T-helper 1 cell treated with Interleukin-12 subunit alpha and Interleukin-12 subunit beta and Interleukin-4 antibody, amounts not matched to agents 30 μg/mL and 1 μg/mL, for 36 hours (primary cell): ENCODE results near the gene ETDC.
"Not testable (repeated sequence)": the region's sequence is repeated elsewhere in the genome, so short reads cannot be mapped to it uniquely, and the experiment has no call there.

Experiments used
- H3K27ac Mint-ChIP-seq: one replicate; pipeline ENCODE4 v1.8.0; 2021; ENCODE audit warnings: mild to moderate bottlenecking, mixed read lengths
- H3K27me3 Mint-ChIP-seq: one replicate; pipeline ENCODE4 v1.8.0; 2021; ENCODE audit warnings: low read depth, mixed read lengths
- H3K36me3 Mint-ChIP-seq: one replicate; pipeline ENCODE4 v1.8.0; 2021; ENCODE audit warnings: low read depth, mixed read lengths
- H3K4me1 Mint-ChIP-seq: one replicate; pipeline ENCODE4 v1.8.0; 2021; ENCODE audit warnings: low read depth, mixed read lengths
- H3K4me3 Mint-ChIP-seq: one replicate; pipeline ENCODE4 v1.8.0; 2021; ENCODE audit warnings: mild to moderate bottlenecking, moderate library complexity, mixed read lengths
- H3K9me3 Mint-ChIP-seq: one replicate; pipeline ENCODE4 v1.8.0; 2021; ENCODE audit warnings: mixed read lengths

ETDC gene

DNA sequence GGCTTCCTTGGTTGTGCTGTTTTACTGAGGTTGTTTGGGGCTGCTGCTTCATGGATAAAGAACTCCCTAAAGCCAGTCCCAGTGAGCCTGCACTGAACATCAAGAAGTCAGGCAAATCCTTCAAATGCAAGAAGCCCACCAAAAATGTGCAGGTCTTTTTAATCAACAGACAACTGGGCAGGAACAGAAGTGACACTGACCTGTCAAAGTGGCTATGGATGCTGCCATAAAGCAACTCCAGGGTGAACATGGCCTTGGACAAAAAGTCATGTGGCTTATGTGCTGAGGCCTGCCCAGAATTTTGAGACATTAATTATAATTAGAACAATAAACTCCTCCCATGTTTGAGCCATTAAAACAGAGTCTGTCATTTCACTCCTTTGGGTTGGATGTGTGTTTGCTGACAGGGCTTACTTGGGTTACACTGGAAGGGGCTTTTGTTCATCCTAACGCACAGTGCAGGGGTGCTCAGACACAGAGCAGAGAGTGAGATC, at the start of gene ETDC:
Gene ETDC, plus strand, starts transcription at position 51 of the 494 bp plus-strand sequence. Its CDS starts 0 bp downstream, at position 51.
- Mint-ChIP-seq H3K36me3 (peaks cover 14% of the 10 kb centered on the region), H3K4me1 (peaks cover 2% of the 10 kb centered on the region), H3K27ac (no peak within 1 kb of the TSS), H3K27me3 (no peaks in the 10 kb centered on the region), H3K9me3 (peaks cover 27% of the 10 kb centered on the region), H3K4me3 (no peak within 1 kb of the TSS)

DNA sequence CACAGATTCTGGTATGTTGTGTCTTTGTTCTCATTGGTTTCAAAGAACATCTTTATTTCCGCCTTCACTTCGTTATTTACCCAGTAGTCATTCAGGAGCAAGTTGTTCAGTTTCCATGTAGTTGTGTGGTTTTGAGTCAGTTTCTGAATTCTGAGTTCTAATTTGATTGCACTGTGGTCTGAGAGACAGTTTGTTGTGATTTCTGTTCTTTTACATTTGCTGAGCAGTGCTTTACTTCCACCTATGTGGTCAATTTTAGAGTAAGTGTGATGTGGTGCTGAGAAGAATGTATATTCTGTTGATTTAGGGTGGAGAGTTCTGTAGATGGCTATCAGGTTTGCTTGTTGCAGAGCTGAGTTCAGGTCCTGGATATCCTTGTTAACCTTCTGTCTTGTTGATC, 48.3 kb upstream of the ETDC start:
- peak overlapping the region; percentile 32 for H3K27ac Mint-ChIP-seq
- not testable (repeated sequence) for H3K27me3 Mint-ChIP-seq, H3K9me3 Mint-ChIP-seq, H3K4me1 Mint-ChIP-seq, H3K36me3 Mint-ChIP-seq, H3K4me3 Mint-ChIP-seq

DNA sequence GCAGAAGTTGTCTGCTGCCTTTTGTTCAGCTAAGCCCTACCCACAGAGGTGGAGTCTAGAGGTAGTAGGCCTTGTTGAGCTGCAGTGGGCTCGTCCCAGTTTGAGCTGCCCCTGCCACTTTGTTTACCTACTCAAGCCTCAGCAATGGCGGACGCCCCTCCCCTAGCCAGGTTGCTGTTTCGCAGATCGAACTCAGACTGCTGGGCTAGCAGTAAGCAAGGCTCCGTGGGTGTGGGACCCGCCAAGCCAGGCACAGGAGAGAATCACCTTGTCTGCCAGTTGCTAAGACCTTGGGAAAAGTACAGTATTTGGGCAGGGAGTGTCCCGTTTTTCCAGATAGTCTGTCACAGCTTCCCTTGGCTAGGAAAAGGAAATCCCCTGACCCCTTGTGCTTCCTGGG, 45.9 kb upstream of the ETDC start:
- H3K36me3 Mint-ChIP-seq, H3K4me3 Mint-ChIP-seq, H3K4me1 Mint-ChIP-seq, H3K27ac Mint-ChIP-seq, H3K27me3 Mint-ChIP-seq: not testable (repeated sequence)
- H3K9me3 Mint-ChIP-seq: peaks cover 26% of the 10 kb centered on the region

DNA sequence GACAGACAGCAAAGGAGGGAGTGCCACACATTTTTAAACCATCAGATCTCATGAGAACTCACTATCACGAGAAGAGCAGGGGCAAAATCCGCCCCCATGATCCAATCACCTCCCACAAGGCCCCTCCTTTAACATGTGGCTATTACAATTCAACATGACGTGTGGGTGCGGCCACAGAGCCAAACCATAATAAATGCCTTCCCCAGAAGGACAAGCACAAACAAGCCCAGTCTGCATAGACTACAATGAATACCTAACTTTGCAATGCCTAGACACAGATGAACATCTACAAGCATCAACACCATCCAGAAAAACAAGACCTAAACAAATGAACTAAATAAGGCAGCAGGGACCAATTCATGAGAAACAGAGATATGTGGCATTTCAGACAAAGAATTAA, 45.1 kb upstream of the ETDC start:
- Mint-ChIP-seq H3K4me1 (peaks cover 5% of the 10 kb centered on the region), H3K27ac (no peak overlapping the region), H3K9me3 (peaks cover 33% of the 10 kb centered on the region), H3K36me3 (peaks cover 3% of the 10 kb centered on the region), H3K4me3 (no peak overlapping the region), H3K27me3 (peaks cover 5% of the 10 kb centered on the region)

DNA sequence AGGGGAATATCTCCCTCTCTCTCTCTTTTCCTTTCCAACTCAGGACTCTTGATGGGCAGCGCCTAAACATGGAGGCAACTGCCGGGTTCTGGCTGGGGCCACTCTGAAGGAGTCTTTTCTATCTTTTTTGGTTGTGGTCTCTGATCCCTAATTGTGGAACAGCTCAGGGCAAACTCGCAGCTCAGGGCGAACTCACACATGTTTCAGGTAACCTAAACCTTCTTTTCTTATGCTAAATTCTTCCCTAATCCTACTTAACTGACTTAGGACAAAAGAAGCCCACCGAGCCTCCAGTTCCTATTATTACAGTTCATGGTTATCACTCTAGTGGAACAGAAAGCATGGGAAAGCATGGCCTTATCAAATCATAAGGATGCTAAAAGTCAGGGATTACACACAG, 36.1 kb upstream of the ETDC start:
- Mint-ChIP-seq H3K9me3 (peaks cover 24% of the 10 kb centered on the region), H3K36me3 (no peaks in the 10 kb centered on the region), H3K4me3 (no peak overlapping the region), H3K27ac (no peak overlapping the region), H3K27me3 (no peaks in the 10 kb centered on the region), H3K4me1 (no peaks in the 10 kb centered on the region)

DNA sequence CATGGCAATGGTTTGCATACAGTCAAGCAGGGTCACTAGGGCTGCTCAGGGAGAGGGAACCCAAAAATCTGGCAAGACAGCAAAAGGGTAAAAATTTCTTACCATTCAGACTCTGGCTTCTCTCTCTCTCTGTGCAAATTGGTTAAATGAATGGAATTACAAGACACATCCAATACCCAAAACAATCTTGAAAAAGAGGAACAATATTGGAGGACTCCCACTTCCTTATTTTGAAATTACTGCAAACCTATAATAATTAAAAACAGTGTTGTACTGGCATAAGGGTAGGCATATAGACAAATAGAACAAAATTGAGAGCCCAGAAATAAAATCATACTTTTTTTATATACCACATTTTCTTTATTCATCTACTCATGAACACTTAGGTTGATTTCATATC, 33.3 kb upstream of the ETDC start:
- Mint-ChIP-seq H3K4me1 (no peaks in the 10 kb centered on the region), H3K9me3 (peaks cover 32% of the 10 kb centered on the region), H3K27ac (no peak overlapping the region), H3K4me3 (no peak overlapping the region), H3K36me3 (no peaks in the 10 kb centered on the region), H3K27me3 (no peaks in the 10 kb centered on the region)

DNA sequence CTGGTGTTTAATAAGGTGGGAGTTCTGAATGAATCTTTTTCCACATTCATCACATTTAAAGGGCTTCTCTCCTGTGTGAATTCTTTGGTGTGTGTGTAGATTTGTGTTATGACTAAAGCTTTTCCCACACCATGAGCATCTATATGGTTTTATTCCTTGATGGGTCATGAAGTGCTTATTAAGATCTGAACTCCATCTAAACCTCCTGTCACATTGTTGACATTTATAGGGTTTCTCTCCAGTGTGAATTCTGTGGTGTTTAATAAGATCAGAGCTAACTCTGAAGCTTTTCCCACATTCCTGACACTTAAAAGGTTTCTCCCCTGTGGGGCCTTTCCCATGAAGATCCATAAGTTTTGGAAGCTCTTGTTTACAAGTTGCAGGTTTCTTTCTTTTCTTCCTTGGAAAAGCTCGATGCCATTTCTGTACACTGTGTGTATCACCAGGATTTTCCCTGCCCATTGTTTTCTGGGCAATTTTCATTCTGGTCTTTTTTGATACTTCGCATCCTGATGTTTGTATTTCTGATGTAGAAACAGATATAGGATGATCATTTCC, 21.9 kb upstream of the ETDC start:
- no peak overlapping the region for H3K27ac Mint-ChIP-seq
- no peaks in the 10 kb centered on the region for H3K4me1 Mint-ChIP-seq
- H3K4me3 Mint-ChIP-seq: no peak overlapping the region
- peaks cover 50% of the 10 kb centered on the region for H3K9me3 Mint-ChIP-seq
- peaks cover 37% of the 10 kb centered on the region for H3K36me3 Mint-ChIP-seq
- H3K27me3 Mint-ChIP-seq: no peaks in the 10 kb centered on the region

DNA sequence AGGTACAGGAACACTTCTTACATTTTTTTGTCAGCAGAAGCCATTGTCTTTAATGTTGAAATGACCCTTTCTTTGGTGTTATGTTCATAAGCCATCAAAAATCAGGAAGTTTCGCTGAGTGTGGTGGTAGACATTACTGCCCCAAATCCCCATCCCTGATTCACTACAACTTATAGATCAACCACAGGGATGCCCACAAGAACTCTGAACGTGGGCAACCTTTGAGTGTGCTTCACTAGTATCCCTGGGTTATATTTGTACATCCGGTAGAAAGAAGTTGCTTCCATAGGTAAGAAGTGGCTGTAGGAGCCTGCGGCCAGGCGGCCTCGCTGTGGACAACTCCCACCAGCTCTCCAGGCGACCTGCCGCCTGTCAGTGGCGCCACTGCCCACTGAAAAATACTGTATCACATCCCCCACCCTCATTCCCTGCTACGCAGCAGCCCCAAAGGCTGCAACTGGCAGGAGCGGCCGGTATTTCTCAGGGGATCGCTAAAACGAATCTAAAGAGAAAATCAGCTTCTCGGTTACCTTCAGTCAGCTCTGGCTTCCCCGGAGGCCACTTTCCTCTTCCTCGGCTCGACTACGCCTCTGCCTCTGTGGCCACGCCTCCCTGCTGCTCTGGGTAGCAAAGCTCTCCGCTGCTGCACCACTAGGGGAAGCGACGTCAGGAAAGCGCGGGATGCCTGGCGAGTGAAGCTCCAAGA, 13.9 kb upstream of the ETDC start:
- peaks cover 6% of the 10 kb centered on the region for H3K4me1 Mint-ChIP-seq
- peaks cover 25% of the 10 kb centered on the region for H3K36me3 Mint-ChIP-seq
- H3K9me3 Mint-ChIP-seq: peaks cover 18% of the 10 kb centered on the region
- peak overlapping the region; percentile 81 for H3K27ac Mint-ChIP-seq
- H3K27me3 Mint-ChIP-seq: no peaks in the 10 kb centered on the region
- peak overlapping the region; percentile 86 for H3K4me3 Mint-ChIP-seq

DNA sequence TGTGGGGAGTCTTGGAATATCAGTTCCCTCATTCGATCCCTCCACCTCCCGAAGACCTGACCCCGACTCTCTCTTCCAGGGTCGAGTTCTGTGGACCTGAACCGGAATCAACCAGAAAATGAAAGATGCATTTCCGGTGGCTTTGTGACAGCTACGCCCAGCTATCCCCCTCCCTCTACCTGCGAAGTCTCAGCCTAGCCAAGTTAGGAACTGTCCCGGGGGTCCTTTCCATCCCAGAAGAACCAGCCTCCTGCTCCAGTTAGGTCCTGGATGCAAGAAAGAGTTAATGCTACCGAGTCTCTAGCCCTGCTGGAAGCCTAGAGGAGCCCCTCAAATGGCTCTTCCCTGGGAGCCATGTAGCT, 13.4 kb upstream of the ETDC start:
- peak overlapping the region; percentile 81 for H3K27ac Mint-ChIP-seq
- peaks cover 14% of the 10 kb centered on the region for H3K9me3 Mint-ChIP-seq
- H3K27me3 Mint-ChIP-seq: no peaks in the 10 kb centered on the region
- peaks cover 6% of the 10 kb centered on the region for H3K4me1 Mint-ChIP-seq
- peak overlapping the region; percentile 86 for H3K4me3 Mint-ChIP-seq
- H3K36me3 Mint-ChIP-seq: peaks cover 21% of the 10 kb centered on the region

DNA sequence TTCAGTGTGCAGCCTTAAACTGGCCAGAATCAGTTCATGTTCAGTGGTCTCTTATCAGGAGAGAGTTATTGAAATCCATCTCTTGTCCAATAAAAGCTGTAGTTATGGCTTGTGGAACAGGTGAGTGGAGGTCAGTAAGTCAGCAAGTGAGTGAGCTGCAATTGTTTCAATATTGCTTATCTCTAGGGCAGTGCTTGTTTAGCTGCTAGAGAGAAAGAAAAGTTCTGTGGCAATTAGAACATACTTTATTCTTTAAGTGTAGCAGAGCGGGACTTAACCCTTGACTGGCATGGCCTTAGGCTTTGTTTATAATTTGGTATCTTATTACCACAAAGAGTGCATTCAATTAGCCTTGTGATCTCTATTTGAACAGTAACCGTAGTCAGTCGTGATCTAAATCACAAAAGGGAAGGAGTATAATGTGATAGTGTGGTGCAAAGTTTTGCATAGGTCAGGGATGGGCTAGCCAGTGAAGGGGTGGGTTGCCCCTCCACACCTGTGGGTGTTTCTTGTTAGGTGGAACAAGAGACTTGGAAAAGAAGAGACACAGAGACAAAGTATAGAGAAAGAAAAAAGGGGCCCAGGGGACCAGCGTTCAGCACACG, 6.9 kb upstream of the ETDC start:
- Mint-ChIP-seq H3K4me1 (peaks cover 2% of the 10 kb centered on the region), H3K27me3 (no peaks in the 10 kb centered on the region), H3K9me3 (peaks cover 3% of the 10 kb centered on the region), H3K4me3 (no peak overlapping the region), H3K36me3 (peaks cover 8% of the 10 kb centered on the region), H3K27ac (no peak overlapping the region)

DNA sequence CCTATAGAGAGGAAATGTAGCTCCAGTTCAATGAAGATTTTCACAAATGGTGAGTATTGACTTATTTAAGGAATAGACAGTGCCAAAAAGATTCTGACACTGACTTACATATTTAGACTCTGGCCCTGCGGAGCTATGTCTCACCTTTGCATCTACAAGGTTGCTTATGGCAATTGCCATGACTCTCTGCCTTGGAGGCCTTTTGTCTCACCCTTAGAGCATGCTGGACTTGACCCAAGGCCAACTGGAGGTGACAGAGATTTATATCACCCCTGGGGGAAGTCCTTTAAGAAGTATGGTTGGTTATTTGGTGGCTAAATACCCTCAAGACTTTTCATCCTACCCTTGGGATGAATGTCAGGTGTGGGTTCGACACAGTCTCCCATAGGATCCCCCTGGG, 4.5 kb upstream of the ETDC start:
- H3K4me1 Mint-ChIP-seq: peaks cover 2% of the 10 kb centered on the region
- H3K36me3 Mint-ChIP-seq: peaks cover 7% of the 10 kb centered on the region
- no peaks in the 10 kb centered on the region for H3K9me3 Mint-ChIP-seq
- no peak overlapping the region for H3K4me3 Mint-ChIP-seq
- H3K27ac Mint-ChIP-seq: no peak overlapping the region
- H3K27me3 Mint-ChIP-seq: no peaks in the 10 kb centered on the region

DNA sequence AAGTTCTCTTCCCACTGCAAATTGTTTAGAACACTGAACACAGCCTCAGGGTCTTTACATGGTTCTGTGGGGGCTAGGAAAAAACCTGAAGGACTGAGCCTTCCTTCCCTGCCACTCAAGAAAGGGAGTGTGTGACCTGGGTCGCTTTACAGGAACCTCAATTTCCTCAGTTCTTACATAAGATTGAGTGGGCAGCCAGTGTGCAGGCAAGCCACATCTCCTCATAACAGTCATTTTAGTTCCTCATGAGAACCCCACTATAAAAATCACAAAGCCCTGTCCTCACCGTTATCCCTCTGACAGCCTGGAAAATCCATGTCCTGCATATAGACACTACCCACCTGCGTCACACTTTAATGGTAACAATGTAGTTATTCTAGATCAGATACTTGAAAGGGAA, 2.1 kb upstream of the ETDC start:
- Mint-ChIP-seq H3K4me1 (peaks cover 2% of the 10 kb centered on the region), H3K27ac (no peak overlapping the region), H3K9me3 (peaks cover 7% of the 10 kb centered on the region), H3K4me3 (no peak overlapping the region), H3K27me3 (no peaks in the 10 kb centered on the region), H3K36me3 (peaks cover 10% of the 10 kb centered on the region)

DNA sequence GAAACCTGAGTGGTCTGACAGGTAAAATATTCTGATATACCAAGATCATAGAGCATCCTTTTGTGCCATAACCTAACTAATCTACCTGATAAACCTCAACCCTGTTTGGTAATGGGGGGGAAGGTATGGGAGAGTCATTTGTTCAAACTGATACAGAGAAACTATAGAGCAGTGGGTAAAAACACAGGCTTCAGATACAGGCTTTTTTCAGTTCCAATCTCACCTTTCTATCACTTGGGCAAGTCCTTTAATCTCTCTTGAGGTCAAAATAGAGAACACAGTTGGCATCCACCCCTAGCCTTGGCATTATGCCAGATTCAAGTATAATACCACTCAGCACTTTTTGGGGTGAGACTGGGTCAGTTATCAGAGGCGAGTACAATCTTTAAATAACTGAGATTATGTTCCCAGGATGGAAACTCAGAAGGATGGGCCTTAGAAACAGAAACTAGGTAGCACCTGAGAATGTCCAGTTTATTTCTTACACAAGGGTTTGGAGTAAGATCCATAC, 880 bp upstream of the ETDC start:
- peaks cover 2% of the 10 kb centered on the region for H3K4me1 Mint-ChIP-seq
- H3K9me3 Mint-ChIP-seq: peaks cover 16% of the 10 kb centered on the region
- H3K27ac Mint-ChIP-seq: no peak overlapping the region
- peaks cover 10% of the 10 kb centered on the region for H3K36me3 Mint-ChIP-seq
- no peak overlapping the region for H3K4me3 Mint-ChIP-seq
- no peaks in the 10 kb centered on the region for H3K27me3 Mint-ChIP-seq

DNA sequence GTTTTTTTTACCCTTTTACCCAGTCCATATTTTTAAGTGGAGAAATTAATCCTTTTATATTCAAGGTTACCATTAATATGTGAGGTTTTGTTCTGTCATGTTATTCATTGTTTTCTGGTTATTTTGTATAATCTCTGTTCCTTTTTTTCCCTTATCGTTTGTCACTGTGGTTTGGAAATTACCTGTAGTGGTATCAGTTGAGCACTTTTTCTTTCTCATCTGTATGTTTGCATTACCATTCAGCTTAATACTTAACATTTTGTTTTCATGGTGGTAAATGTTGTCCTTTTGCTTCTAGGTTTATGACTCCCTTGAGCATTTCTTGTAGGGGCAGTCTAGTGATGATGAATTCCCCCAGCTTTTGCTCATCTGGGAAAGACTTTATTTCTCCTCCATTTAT, 6.6 kb downstream of the ETDC start:
- Mint-ChIP-seq H3K27me3 (no peaks in the 10 kb centered on the region), H3K4me3 (no peak overlapping the region), H3K36me3 (peaks cover 38% of the 10 kb centered on the region), H3K9me3 (peaks cover 64% of the 10 kb centered on the region), H3K4me1 (no peaks in the 10 kb centered on the region), H3K27ac (no peak overlapping the region)

DNA sequence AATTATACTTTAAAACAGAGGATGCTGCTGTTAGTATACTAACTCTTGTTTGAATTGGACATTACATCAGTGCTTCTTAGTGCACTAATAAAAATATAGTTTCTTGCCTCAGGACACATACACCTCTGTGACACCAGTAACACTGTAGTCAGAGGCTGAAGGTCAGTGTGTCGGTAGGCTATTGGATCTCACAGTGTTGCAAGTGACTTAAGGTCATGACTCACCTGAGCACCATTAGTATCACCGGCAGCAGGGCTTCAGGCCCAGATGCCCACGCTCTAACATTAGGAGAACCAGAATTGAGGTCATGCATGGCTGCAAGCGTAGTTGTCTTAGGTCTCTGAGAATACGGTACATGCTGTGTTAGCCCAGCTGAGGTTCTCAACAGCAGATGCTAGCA, 15.2 kb downstream of the ETDC start:
- peaks cover 25% of the 10 kb centered on the region for H3K9me3 Mint-ChIP-seq
- no peak overlapping the region for H3K4me3 Mint-ChIP-seq

More for the DNA sequence above, 15.2 kb downstream of the ETDC start:
- no peak overlapping the region for H3K27ac Mint-ChIP-seq
- H3K36me3 Mint-ChIP-seq: peaks cover 54% of the 10 kb centered on the region
- no peaks in the 10 kb centered on the region for H3K27me3 Mint-ChIP-seq
- no peaks in the 10 kb centered on the region for H3K4me1 Mint-ChIP-seq
